ENCODE data around the gene TCF25. TPM values are rescaled to one million over a fixed set of nuclear protein-coding genes. Genes with fewer than 3 reads are reported as not detected.
"Not testable (repeated sequence)": the region's sequence is repeated elsewhere in the genome, so short reads cannot be mapped to it uniquely, and the experiment has no call there.

Gene TCF25
- total RNA-seq, 1 donor from 2014 or later: 193 TPM

- Mint-ChIP-seq H3K27me3 (ENCODE audit: low read depth, unreplicated experiment) (no peaks in the 10 kb centered on the region), H3K36me3 (ENCODE audit: low read depth, unreplicated experiment) (peaks cover 23% of the 10 kb centered on the region), H3K9me3 (ENCODE audit: unreplicated experiment) (no peaks in the 10 kb centered on the region), H3K4me1 (ENCODE audit: low read depth, unreplicated experiment) (no peaks in the 10 kb centered on the region), H3K27ac (ENCODE audit: unreplicated experiment) (no peak overlapping the region), H3K4me3 (ENCODE audit: unreplicated experiment) (no peak overlapping the region)
- no peak for TF ChIP-seq EZH2 (IDR thresholded peaks at IDR 0.05; ENCODE audit: insufficient read depth, low read length)
- no peak for TF ChIP-seq CTCF (IDR thresholded peaks at IDR 0.05; ENCODE audit: insufficient read depth, low read depth, low read length)
- FAIRE-seq (no peak), DNase-seq (ENCODE audit: low read depth) (no peak)
- Histone ChIP-seq H3K27me3 (ENCODE audit: insufficient read depth, low read length) (no peaks in the 10 kb centered on the region), H3K9me3 (ENCODE audit: insufficient read depth, low read depth, low read length) (no peaks in the 10 kb centered on the region), H3K9ac (ENCODE audit: low read length) (no peak overlapping the region), H2AFZ (ENCODE audit: low read depth, low read length) (no peak overlapping the region), H3K36me3 (ENCODE audit: insufficient read depth, low read length) (peaks cover 40% of the 10 kb centered on the region), H3K4me2 (ENCODE audit: low read length) (no peak overlapping the region), H3K79me2 (ENCODE audit: insufficient read depth, low read length) (peaks cover 71% of the 10 kb centered on the region), H3K4me3 (ENCODE audit: insufficient read depth, low read depth, low read length) (no peak overlapping the region), H3K27ac (ENCODE audit: low read depth, low read length) (no peak overlapping the region), H3K4me1 (ENCODE audit: insufficient read depth, low read length) (peaks cover 2% of the 10 kb centered on the region), H4K20me1 (ENCODE audit: insufficient read depth, low read length) (peaks cover 98% of the 10 kb centered on the region)
Measured at GRCh38 chr16:89931305-89931896, 58.0 kb downstream of the TCF25 start.

DNA sequence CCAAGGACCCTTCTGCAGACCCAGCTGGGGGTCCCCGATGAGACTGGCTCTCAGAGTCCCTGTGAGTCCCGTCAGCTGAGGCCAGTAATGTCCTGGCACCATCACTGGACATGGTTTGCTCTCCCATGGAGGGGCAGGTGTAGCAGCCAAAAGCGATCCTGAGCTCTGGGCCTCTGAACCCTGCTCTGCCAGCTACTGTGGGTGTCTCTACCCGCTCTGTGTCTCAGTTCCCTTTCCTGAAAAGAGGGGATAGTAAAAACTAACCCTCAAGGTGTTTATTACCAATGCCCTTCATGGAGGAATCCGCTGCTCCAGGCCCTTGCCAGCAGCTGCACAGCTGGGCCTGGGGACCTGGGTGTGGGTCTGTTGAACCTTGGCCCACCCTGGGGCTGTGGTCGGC is 58.6 kb downstream of the TCF25 start:
- Mint-ChIP-seq H3K4me3 (ENCODE audit: unreplicated experiment) (no peak overlapping the region), H3K27ac (ENCODE audit: unreplicated experiment) (no peak overlapping the region), H3K9me3 (ENCODE audit: unreplicated experiment) (no peaks in the 10 kb centered on the region), H3K27me3 (ENCODE audit: low read depth, unreplicated experiment) (no peaks in the 10 kb centered on the region), H3K36me3 (ENCODE audit: low read depth, unreplicated experiment) (peaks cover 23% of the 10 kb centered on the region), H3K4me1 (ENCODE audit: low read depth, unreplicated experiment) (no peaks in the 10 kb centered on the region)
- no peak overlapping the region for H3K9ac ChIP-seq (ENCODE audit: low read length)
- TF ChIP-seq CTCF (IDR thresholded peaks at IDR 0.05; ENCODE audit: insufficient read depth, low read depth, low read length) (no peak), EZH2 (IDR thresholded peaks at IDR 0.05; ENCODE audit: insufficient read depth, low read length) (no peak)
- H3K27ac ChIP-seq (ENCODE audit: low read depth, low read length): no peak overlapping the region
- no peak for DNase-seq (ENCODE audit: low read depth)
- H4K20me1 ChIP-seq (ENCODE audit: insufficient read depth, low read length): peaks cover 98% of the 10 kb centered on the region
- H3K9me3 ChIP-seq (ENCODE audit: insufficient read depth, low read depth, low read length): no peaks in the 10 kb centered on the region
- FAIRE-seq: no peak
- H3K27me3 ChIP-seq (ENCODE audit: insufficient read depth, low read length): no peaks in the 10 kb centered on the region
- peaks cover 40% of the 10 kb centered on the region for H3K36me3 ChIP-seq (ENCODE audit: insufficient read depth, low read length)
- peaks cover 65% of the 10 kb centered on the region for H3K79me2 ChIP-seq (ENCODE audit: insufficient read depth, low read length)
- H3K4me3 ChIP-seq (ENCODE audit: insufficient read depth, low read depth, low read length): no peak overlapping the region
- no peak overlapping the region for H2AFZ ChIP-seq (ENCODE audit: low read depth, low read length)
- no peak overlapping the region for H3K4me2 ChIP-seq (ENCODE audit: low read length)
- H3K4me1 ChIP-seq (ENCODE audit: insufficient read depth, low read length): no peaks in the 10 kb centered on the region

- not testable (repeated sequence) for H3K27me3 ChIP-seq (ENCODE audit: insufficient read depth, low read length); H3K4me3 Mint-ChIP-seq (ENCODE audit: unreplicated experiment); H3K4me2 ChIP-seq (ENCODE audit: low read length); DNase-seq (ENCODE audit: low read depth); H3K9me3 ChIP-seq (ENCODE audit: insufficient read depth, low read depth, low read length); H3K27ac Mint-ChIP-seq (ENCODE audit: unreplicated experiment); H2AFZ ChIP-seq (ENCODE audit: low read depth, low read length); H3K27me3 Mint-ChIP-seq (ENCODE audit: low read depth, unreplicated experiment); FAIRE-seq; H3K9me3 Mint-ChIP-seq (ENCODE audit: unreplicated experiment); H3K9ac ChIP-seq (ENCODE audit: low read length); H3K27ac ChIP-seq (ENCODE audit: low read depth, low read length); H3K4me1 ChIP-seq (ENCODE audit: insufficient read depth, low read length); H3K4me3 ChIP-seq (ENCODE audit: insufficient read depth, low read depth, low read length); H3K4me1 Mint-ChIP-seq (ENCODE audit: low read depth, unreplicated experiment)
- Histone ChIP-seq H4K20me1 (ENCODE audit: insufficient read depth, low read length) (peaks cover 83% of the 10 kb centered on the region), H3K79me2 (ENCODE audit: insufficient read depth, low read length) (peaks cover 45% of the 10 kb centered on the region), H3K36me3 (ENCODE audit: insufficient read depth, low read length) (peaks cover 40% of the 10 kb centered on the region)
- peaks cover 26% of the 10 kb centered on the region for H3K36me3 Mint-ChIP-seq (ENCODE audit: low read depth, unreplicated experiment)
Measured at GRCh38 chr16:89934019-89934418, 60.6 kb downstream of the TCF25 start.

All from astrocyte (in vitro differentiated cells and primary cell).